Measurements from ENCODE around the gene FOXF1. TPM values are rescaled to one million over a fixed set of nuclear protein-coding genes. Genes with fewer than 3 reads are reported as not detected.

The FOXF1 gene
- total and polyA plus RNA-seq, 2 of the 13 experiments (the other 11 are each of a cell fraction or from before 2014, with no cell fraction given) = not detected

GRCh38 chr16:86562356-86562755 is 52.0 kb downstream of the FOXF1 start:
- no peaks in the 10 kb centered on the region for H3K9me3 ChIP-seq (ENCODE audit: low read length)
- peaks cover 11 to 44% of the 10 kb centered on the region in 2 experiments for H3K27me3 ChIP-seq (ENCODE audit: control insufficient read depth in 1 of 2, insufficient read depth in 2 of 2, low read length in 2 of 2)
- H2AFZ ChIP-seq (ENCODE audit: low read length) = no peak overlapping the region
- CTCF ChIA-PET (ENCODE audit: low intra/inter-chr PET ratio, low total read pairs) = no interaction called here
- no peak overlapping the region for H3K9ac ChIP-seq (ENCODE audit: insufficient read depth, low read depth, low read length)
- no peak for TF ChIP-seq ZBTB38 (CRISPR knock-in tag; IDR thresholded peaks at IDR 0.05)
- TF ChIP-seq GATAD2A (CRISPR knock-in tag; IDR thresholded peaks at IDR 0.05) = no peak
- TF ChIP-seq ZNF691 (CRISPR knock-in tag; IDR thresholded peaks at IDR 0.05; ENCODE audit: borderline replicate concordance, low read depth) = no peak
- no peak for TF ChIP-seq ZBTB3 (CRISPR knock-in tag; IDR thresholded peaks at IDR 0.05; ENCODE audit: borderline replicate concordance, low read depth)
- no peak for TF ChIP-seq ZNF766 (CRISPR knock-in tag; IDR thresholded peaks at IDR 0.05; ENCODE audit: borderline replicate concordance)
- TF ChIP-seq ZNF775 (CRISPR knock-in tag; IDR thresholded peaks at IDR 0.05; ENCODE audit: borderline replicate concordance) = no peak
- no peak for TF ChIP-seq RXRA (CRISPR knock-in tag; IDR thresholded peaks at IDR 0.05)
- TF ChIP-seq GRHL1 (CRISPR knock-in tag; conservative IDR thresholded peaks at IDR 0.05) = no peak
- TF ChIP-seq ZNF784 (CRISPR knock-in tag; IDR thresholded peaks at IDR 0.05; ENCODE audit: borderline replicate concordance) = no peak
- no peak for TF ChIP-seq THAP9 (CRISPR knock-in tag; IDR thresholded peaks at IDR 0.05; ENCODE audit: borderline replicate concordance)
- TF ChIP-seq HBP1 (CRISPR knock-in tag; IDR thresholded peaks at IDR 0.05; ENCODE audit: low read depth) = no peak
- no peak for TF ChIP-seq ZNF547 (CRISPR knock-in tag; IDR thresholded peaks at IDR 0.05)
- TF ChIP-seq EHMT2 (IDR thresholded peaks at IDR 0.05; ENCODE audit: borderline replicate concordance, low read depth, low read length) = no peak
- no peak for TF ChIP-seq SOX6 (IDR thresholded peaks at IDR 0.05)
- TF ChIP-seq SOX6 (CRISPR knock-in tag; IDR thresholded peaks at IDR 0.05) = no peak
- TF ChIP-seq ZNF83 (CRISPR knock-in tag; IDR thresholded peaks at IDR 0.05; ENCODE audit: borderline replicate concordance) = no peak
- TF ChIP-seq RFX1 (IDR thresholded peaks at IDR 0.05) = no peak
- no peak overlapping the region for H3K27ac ChIP-seq (ENCODE audit: extremely low read length, insufficient read depth, low read length)
- no peak overlapping the region for H3K4me2 ChIP-seq (ENCODE audit: low read depth, low read length)
- ATAC-seq (no peak), DNase-seq (ENCODE audit: low spot score) (no peak), FAIRE-seq (no peak)
- no peaks in the 10 kb centered on the region for H3K79me2 ChIP-seq (ENCODE audit: insufficient read depth, low read length)
- no peak overlapping the region for H3K4me3 ChIP-seq (replicated peaks in 1 of 3; ENCODE audit: insufficient read depth in 1 of 3, low read depth in 2 of 3, low read length in 3 of 3)
- POLR2A ChIA-PET = no interaction called here
- BruUV-seq (replicated peaks) = no TSS peak
- in situ Hi-C loops (cut with HindIII; ENCODE audit: extremely low pct_ligation_motif_present, low pct_unique_long_range_greater_than_20kb) = loop anchor here (10.0 kb wide), 3 partner anchors 312 to 712 kb away; no protein-coding TSS in a partner anchor
- no peaks in the 10 kb centered on the region for H4K20me1 ChIP-seq (ENCODE audit: insufficient read depth, low read length)
- no peaks in the 10 kb centered on the region for H3K36me3 ChIP-seq (replicated peaks in 1 of 2; ENCODE audit: control insufficient read depth in 1 of 2, insufficient read depth in 2 of 2, low read length in 2 of 2)
- 49% methylated on average over 6 of the region's 6 CpGs for WGBS (ENCODE audit: low lambda C conversion rate)
- no peaks in the 10 kb centered on the region for H3K4me1 ChIP-seq (ENCODE audit: insufficient read depth, low read length)
- intact Hi-C loops (cut with micrococcal nuclease; ENCODE audit: unreplicated experiment) = loop anchor here (5.0 kb wide), 1 partner anchor 735 kb away; no protein-coding TSS in a partner anchor

All from HepG2 (cell line).